Measurements from ENCODE around the gene MED13L.

- TF ChIP-seq CTCF (IDR thresholded peaks at IDR 0.05) (no peak), POLR2A (IDR thresholded peaks at IDR 0.05) (no peak)
These were observed 351.3 kb downstream of the MED13L start for GRCh38 chr12:115926037-115926670.
